Panc1 (cell line): ENCODE results near the gene GUCD1. TPM values are rescaled to one million over a fixed set of nuclear protein-coding genes. Genes with fewer than 3 reads are reported as not detected.

Experiments used
- ATAC-seq: fragments of 200-7000 bp; cut with Tn5 transposase; 2 replicates; pipeline ENCODE4 v1.9.1; 2020; ENCODE audit warnings: mild to moderate bottlenecking, moderate library complexity
- BruUV-seq: library from RNA; stranded (reverse); fragments of 400-500 nt; replicated peaks from 2 replicates; lab custom pipeline; 2021; lab: Mats Ljungman, UMichigan
- CTCF ChIA-PET: fragments of 300-600 bp; sonication (Branson Sonifier 250); formaldehyde crosslinking; loops from one replicate; lab custom pipeline; 2022; ENCODE audit warnings: antibody characterized with exemption; lab: Charles Lee
- POLR2A ChIA-PET: fragments of 300-600 bp; sonication (Branson Sonifier 250); formaldehyde crosslinking; loops from one replicate; lab custom pipeline; 2022; ENCODE audit warnings: antibody characterized with exemption; lab: Charles Lee
- DNase-seq: peaks from one replicate; pipeline ENCODE4 v3.0.0-alpha.2; 2010; ENCODE audit warnings: low read depth, low spot score
- H3K27ac ChIP-seq: 2 replicates; pipeline ENCODE4 v1.5.1; 2011; ENCODE audit warnings: mild to moderate bottlenecking, low read length, inconsistent platforms
- H3K27me3 ChIP-seq: fragments of 200-500 bp; sonication (Bioruptor generic); 2 replicates; pipeline ENCODE4 v1.6.0; 2014; ENCODE audit warnings: low read length, inconsistent platforms; ENCODE audit not compliant: control insufficient read depth, insufficient read depth
- H3K36me3 ChIP-seq: fragments of 200-500 bp; sonication (Bioruptor generic); 2 replicates; pipeline ENCODE4 v1.5.1; 2014; ENCODE audit warnings: inconsistent platforms, mild to moderate bottlenecking, low read length, moderate library complexity; ENCODE audit not compliant: control insufficient read depth, insufficient read depth
- H3K4me1 ChIP-seq: 2 replicates; pipeline ENCODE4 v1.5.1; 2011; ENCODE audit warnings: inconsistent platforms, mild to moderate bottlenecking, low read length, moderate library complexity; ENCODE audit not compliant: control insufficient read depth, insufficient read depth
- H3K4me3 ChIP-seq, 2 experiments: 2 replicates each; pipeline ENCODE4 v1.5.1; 2011 to 2012; ENCODE audit warnings: low read depth in 2 of 2, low read length in 2 of 2, mild to moderate bottlenecking in 2 of 2, inconsistent platforms in 1 of 2, moderate library complexity in 1 of 2
- H3K9me3 ChIP-seq: fragments of 200-500 bp; sonication (Bioruptor generic); 2 replicates; pipeline ENCODE4 v1.5.1; 2014; ENCODE audit warnings: low read depth, mild to moderate bottlenecking, inconsistent platforms, low read length, moderate library complexity; ENCODE audit not compliant: control insufficient read depth, insufficient read depth
- POLR2AphosphoS5 ChIP-seq: IDR thresholded peaks from 2 replicates; pipeline ENCODE4 v1.6.1; 2012; ENCODE audit warnings: mild to moderate bottlenecking, low read depth, low read length, moderate library complexity
- SIN3A ChIP-seq: IDR thresholded peaks from 2 replicates; pipeline ENCODE4 v1.6.1; 2012; ENCODE audit warnings: low read depth, mild to moderate bottlenecking, low read length, moderate library complexity, borderline replicate concordance; ENCODE audit not compliant: insufficient read depth
- TCF7L2 ChIP-seq: IDR thresholded peaks from 2 replicates; pipeline ENCODE4 v1.6.1; 2011; ENCODE audit warnings: mild to moderate bottlenecking, low read depth, low read length, inconsistent platforms
- in situ Hi-C: cut with HindIII; loops from 2 replicates; pipeline ENCODE4 v1.10.0; 2016; ENCODE audit warnings: low sequenced_read_pairs, low pct_unique_long_range_greater_than_20kb
- intact Hi-C: fragments of 100-400 bp; cut with micrococcal nuclease; formaldehyde crosslinking; loops from one replicate; pipeline ENCODE4 v1.10.0; 2022; ENCODE audit not compliant: unreplicated experiment
- total RNA-seq: library from RNA; stranded (reverse); gene quantifications from one replicate; pipeline ENCODE4 v1.2.1, GENCODE V29; 2021; ENCODE audit not compliant: unreplicated experiment
- TF ChIP-seq, protein P1 (sequence below), 2 experiments: IDR thresholded peaks; 2 replicates each; pipeline ENCODE4 v1.6.1; 2011 to 2012; ENCODE audit warnings: low read depth in 2 of 2, control low read depth in 1 of 2, low read length in 1 of 2, mild to moderate bottlenecking in 1 of 2, moderate library complexity in 1 of 2; ENCODE audit not compliant: insufficient read depth in 1 of 2
- TF ChIP-seq, protein P2 (sequence below): fragments of 450-650 bp; IDR thresholded peaks from 2 replicates; pipeline ENCODE4 v1.5.1; 2017; ENCODE audit warnings: mild to moderate bottlenecking

Gene GUCD1
- total RNA-seq, 1 experiment from 2014 or later: 97.7 TPM

DNA sequence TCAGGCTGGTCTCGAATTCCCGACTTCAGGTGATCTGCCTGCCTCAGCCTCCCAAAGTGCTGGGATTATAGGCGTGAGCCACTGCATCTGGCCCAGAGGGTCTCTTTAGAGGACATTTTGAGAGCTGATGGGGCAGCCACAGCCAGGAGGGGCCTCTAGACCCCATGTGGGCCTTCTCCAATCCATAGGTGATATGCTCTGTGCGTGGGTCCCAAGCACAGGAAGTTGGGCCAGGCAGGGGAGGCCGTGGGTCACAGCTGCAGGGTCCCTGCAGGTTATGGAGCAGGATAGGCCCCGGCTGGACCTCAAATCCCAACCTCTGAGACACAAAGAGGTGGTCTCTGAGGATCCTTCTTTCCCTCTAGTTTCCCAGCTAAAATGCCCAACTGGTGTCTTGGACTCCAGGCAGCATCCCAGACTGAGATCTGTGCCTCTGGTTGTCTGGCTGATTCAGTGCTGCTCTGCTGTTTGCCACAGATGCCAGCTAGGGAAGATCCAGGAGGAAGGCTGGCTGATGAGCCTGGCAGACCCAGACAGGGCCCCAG, 36.4 kb upstream of the GUCD1 start:
- H3K4me3 ChIP-seq: no peak overlapping the region
- H3K4me1 ChIP-seq: peaks cover 4% of the 10 kb centered on the region; the same call in 1 of the 2 replicates
- H3K27ac ChIP-seq: no peak overlapping the region
- intact Hi-C loops (no loop called here), in situ Hi-C loops (no loop called here)
- TF ChIP-seq, protein P1, sequence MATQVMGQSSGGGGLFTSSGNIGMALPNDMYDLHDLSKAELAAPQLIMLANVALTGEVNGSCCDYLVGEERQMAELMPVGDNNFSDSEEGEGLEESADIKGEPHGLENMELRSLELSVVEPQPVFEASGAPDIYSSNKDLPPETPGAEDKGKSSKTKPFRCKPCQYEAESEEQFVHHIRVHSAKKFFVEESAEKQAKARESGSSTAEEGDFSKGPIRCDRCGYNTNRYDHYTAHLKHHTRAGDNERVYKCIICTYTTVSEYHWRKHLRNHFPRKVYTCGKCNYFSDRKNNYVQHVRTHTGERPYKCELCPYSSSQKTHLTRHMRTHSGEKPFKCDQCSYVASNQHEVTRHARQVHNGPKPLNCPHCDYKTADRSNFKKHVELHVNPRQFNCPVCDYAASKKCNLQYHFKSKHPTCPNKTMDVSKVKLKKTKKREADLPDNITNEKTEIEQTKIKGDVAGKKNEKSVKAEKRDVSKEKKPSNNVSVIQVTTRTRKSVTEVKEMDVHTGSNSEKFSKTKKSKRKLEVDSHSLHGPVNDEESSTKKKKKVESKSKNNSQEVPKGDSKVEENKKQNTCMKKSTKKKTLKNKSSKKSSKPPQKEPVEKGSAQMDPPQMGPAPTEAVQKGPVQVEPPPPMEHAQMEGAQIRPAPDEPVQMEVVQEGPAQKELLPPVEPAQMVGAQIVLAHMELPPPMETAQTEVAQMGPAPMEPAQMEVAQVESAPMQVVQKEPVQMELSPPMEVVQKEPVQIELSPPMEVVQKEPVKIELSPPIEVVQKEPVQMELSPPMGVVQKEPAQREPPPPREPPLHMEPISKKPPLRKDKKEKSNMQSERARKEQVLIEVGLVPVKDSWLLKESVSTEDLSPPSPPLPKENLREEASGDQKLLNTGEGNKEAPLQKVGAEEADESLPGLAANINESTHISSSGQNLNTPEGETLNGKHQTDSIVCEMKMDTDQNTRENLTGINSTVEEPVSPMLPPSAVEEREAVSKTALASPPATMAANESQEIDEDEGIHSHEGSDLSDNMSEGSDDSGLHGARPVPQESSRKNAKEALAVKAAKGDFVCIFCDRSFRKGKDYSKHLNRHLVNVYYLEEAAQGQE (IDR thresholded peaks at IDR 0.05; ENCODE audit: insufficient read depth in 1 of 2, low read depth in 2 of 2, low read length in 1 of 2): no peak
- TF ChIP-seq SIN3A: no peak
- TF ChIP-seq, protein P2, sequence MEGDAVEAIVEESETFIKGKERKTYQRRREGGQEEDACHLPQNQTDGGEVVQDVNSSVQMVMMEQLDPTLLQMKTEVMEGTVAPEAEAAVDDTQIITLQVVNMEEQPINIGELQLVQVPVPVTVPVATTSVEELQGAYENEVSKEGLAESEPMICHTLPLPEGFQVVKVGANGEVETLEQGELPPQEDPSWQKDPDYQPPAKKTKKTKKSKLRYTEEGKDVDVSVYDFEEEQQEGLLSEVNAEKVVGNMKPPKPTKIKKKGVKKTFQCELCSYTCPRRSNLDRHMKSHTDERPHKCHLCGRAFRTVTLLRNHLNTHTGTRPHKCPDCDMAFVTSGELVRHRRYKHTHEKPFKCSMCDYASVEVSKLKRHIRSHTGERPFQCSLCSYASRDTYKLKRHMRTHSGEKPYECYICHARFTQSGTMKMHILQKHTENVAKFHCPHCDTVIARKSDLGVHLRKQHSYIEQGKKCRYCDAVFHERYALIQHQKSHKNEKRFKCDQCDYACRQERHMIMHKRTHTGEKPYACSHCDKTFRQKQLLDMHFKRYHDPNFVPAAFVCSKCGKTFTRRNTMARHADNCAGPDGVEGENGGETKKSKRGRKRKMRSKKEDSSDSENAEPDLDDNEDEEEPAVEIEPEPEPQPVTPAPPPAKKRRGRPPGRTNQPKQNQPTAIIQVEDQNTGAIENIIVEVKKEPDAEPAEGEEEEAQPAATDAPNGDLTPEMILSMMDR: no peak
- H3K9me3 ChIP-seq: no peaks in the 10 kb centered on the region
- no TSS peak for BruUV-seq
- ChIA-PET CTCF (no interaction called here), POLR2A (no interaction called here)
- no peak for DNase-seq
- H3K36me3 ChIP-seq: no peaks in the 10 kb centered on the region
- H3K27me3 ChIP-seq: no peaks in the 10 kb centered on the region
- ATAC-seq: no peak

DNA sequence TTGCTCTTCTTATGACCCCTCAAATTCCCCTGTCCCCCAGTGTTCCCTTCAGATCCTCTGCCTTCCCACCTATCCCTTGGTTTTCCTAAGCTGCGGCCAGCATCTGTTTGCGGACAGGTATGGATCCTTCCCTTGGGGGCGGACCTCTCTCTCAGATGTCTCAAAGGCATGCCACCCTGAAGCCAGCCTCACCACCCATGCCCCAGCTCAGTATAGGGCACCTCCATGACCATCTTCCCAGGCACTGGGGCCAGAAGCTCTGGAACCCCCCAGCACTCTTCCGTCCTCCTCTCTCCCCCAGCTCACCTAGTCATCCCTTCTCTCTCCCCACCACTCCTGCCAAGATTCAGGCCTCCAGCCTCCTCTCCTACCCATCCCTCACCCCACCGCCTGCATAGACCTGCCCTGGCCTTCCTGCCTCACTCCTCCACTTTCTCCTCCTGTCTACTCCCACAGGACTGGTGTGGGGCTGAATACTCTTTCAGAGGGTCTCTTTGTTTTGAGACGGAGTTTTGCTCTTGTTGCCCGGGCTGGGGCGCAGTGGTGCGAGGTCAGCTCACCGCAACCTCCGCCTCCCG, 35.7 kb upstream of the GUCD1 start:
- intact Hi-C loops: no loop called here

More for the DNA sequence above, 35.7 kb upstream of the GUCD1 start:
- no peak overlapping the region for H3K4me3 ChIP-seq
- in situ Hi-C loops: no loop called here
- CTCF ChIA-PET: no interaction called here
- no TSS peak for BruUV-seq
- H3K4me1 ChIP-seq: peaks cover 4% of the 10 kb centered on the region; the same call in 1 of the 2 replicates
- H3K27me3 ChIP-seq: no peaks in the 10 kb centered on the region
- DNase-seq: no peak
- H3K9me3 ChIP-seq: no peaks in the 10 kb centered on the region
- TF ChIP-seq SIN3A (no peak), POLR2AphosphoS5 (no peak), TCF7L2 (no peak)
- TF ChIP-seq, protein P2: no peak
- POLR2A ChIA-PET: no interaction called here
- no peak overlapping the region for H3K27ac ChIP-seq
- no peaks in the 10 kb centered on the region for H3K36me3 ChIP-seq
- no peak for ATAC-seq
